Erythroblast (primary cell): ENCODE results near the gene CHRNA4.
"Not testable (repeated sequence)": the region's sequence is repeated elsewhere in the genome, so short reads cannot be mapped to it uniquely, and the experiment has no call there.

ENCODE experiments used
- DNase-seq, 2 experiments: peaks; one replicate each; lab custom pipeline; 2025; lab: John Stamatoyannopoulos, UW
- GATA1 ChIP-seq: IDR thresholded peaks from 2 replicates; pipeline ENCODE4 v1.6.1; 2011; ENCODE audit warnings: low read depth, mild to moderate bottlenecking, control low read depth, low read length, moderate library complexity
- POLR2A ChIP-seq: IDR thresholded peaks from 2 replicates; pipeline ENCODE4 v1.6.1; 2011; ENCODE audit warnings: mild to moderate bottlenecking, low read length

The CHRNA4 gene

DNA sequence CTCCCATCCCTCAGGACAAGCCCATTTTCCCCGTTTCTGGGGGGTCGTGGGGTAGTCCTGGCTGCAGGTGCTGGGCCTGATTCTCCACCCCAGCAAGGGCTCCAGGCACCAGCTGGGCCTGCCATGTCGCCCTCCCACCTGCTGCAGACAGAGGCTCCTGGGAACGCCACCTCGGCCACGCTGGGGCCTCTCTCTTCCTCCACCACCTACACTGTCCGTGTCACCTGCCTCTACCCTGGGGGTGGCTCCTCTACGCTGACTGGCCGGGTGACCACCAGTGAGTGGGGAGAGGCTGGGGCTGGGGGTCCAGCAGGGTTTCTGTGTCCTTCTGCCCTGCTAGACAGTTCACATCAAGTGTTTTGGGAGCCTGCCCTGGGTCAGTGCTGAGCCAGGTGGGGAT, 48.9 kb downstream of the CHRNA4 start:
- TF ChIP-seq POLR2A (no peak), GATA1 (no peak)
- no peak for DNase-seq

DNA sequence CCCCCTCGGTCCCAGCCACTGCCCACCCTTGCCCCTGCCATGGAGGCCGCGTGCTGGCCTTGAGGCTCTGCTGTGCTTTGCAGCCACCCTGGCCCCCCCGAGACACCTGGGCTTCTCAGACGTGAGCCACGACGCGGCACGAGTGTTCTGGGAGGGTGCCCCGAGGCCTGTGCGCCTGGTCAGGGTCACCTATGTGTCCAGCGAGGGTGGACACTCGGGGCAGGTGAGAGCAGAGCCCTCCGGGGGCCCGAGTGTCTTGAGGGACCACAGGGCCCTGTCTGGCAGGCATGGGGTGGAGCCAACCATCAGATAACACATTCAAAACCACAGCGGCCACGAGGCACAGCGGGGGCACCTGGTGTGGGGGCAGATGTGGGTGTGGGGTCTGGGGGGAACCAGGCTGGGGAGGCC, 49.3 kb downstream of the CHRNA4 start:
- no peak for TF ChIP-seq POLR2A
- TF ChIP-seq GATA1, result no peak
- DNase-seq, result no peak

DNA sequence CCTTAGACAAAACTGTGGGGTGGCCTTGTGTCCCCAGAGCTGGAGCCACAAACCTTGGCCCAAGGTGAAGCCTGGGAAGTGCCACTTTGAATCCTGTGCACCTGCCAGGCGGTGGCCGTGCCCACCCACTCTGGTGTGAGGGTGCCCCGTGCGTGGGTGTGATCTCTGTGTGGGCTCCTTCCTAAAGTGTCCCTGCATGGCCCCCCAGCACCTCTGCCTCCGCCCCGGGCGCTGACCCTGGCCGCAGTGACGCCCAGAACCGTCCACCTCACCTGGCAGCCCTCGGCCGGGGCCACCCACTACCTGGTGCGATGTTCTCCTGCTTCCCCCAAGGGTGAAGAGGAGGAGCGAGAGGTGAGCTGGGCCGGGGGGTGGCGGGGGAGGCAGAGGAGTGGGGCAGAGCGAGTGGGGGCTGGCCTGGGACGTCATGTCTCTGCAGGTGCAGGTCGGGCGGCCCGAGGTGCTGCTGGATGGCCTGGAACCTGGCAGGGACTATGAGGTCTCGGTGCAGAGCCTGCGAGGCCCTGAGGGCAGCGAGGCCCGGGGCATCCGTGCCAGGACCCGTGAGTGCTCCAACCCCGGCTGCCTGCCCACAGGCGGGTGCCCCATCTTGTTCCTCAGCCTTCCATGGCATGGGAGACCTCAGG, 49.8 kb downstream of the CHRNA4 start:
- no peak for TF ChIP-seq POLR2A
- TF ChIP-seq GATA1, result no peak
- no peak for DNase-seq

DNA sequence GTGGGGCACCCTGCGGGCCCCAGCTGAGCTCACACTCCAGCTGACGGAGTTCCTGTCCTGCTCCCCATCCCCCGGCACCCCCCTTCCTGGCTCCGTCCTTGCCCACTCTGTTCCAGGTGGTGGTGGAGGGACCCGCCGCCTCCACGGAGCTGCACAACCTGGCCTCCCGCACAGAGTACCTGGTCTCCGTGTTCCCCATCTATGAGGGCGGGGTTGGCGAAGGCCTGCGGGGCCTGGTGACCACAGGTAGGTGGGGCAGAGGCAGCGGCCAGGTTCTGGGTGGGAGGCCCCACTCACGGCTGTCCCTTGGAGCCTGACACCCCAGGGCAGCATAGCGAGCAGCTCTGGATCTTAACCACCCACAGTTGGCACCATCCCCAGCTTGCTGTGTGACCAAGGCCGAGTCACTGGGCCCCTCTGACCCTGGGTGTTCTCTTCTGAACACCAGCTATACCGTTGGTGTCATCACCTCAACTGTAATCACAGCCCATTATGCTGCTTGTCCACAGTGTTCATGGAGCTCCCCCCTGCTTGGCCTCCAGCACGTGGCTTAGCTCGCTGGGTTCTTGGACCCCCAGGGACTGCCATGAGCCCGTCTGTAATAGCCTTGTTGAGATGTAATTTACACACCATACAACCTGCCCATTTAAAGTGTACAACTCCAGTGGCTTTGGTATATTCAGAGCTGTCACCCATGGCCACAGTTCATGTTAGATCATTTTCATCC, 50.7 kb downstream of the CHRNA4 start:
- no peak for TF ChIP-seq POLR2A
- TF ChIP-seq GATA1, result no peak
- DNase-seq, result no peak

DNA sequence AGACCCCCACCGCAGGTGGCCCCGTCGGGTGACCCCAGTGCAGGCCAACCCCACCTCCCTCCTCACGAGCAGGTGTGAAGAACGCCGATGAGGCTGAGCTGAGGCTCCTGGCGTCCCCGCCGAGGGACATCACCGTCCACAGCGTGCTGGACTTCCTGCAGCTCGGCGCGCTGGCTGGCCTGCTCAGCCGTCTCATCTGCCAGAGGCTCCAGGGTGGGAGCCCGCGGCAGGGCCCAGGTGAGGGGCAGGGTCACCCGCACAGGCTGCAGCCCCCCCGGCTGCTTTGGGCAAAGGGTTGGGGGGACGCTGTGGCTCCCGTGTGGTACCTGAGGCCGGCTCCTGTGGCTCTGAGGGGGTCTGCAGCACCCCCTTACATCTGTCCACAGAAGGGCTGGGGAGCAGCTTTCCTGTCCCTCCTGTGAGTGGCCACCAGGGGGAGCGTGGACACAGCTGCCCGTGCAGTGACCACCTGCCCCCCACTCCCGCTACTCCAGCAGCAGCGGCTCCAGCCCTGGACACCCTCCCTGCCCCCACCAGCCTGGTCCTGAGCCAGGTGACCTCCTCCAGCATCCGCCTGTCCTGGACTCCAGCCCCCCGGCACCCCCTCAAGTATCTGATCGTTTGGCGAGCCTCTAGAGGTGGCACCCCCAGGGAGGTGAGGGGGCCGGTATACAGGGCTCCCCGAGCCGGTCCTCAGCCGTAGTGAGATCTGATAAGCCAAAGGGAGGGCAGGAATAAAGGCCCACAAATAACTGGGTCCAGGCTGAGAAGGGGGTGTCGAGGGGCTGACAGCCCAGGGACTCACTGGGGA, 51.7 kb downstream of the CHRNA4 start:
- TF ChIP-seq POLR2A, result no peak
- peak; percentile 31 to 60 for DNase-seq

DNA sequence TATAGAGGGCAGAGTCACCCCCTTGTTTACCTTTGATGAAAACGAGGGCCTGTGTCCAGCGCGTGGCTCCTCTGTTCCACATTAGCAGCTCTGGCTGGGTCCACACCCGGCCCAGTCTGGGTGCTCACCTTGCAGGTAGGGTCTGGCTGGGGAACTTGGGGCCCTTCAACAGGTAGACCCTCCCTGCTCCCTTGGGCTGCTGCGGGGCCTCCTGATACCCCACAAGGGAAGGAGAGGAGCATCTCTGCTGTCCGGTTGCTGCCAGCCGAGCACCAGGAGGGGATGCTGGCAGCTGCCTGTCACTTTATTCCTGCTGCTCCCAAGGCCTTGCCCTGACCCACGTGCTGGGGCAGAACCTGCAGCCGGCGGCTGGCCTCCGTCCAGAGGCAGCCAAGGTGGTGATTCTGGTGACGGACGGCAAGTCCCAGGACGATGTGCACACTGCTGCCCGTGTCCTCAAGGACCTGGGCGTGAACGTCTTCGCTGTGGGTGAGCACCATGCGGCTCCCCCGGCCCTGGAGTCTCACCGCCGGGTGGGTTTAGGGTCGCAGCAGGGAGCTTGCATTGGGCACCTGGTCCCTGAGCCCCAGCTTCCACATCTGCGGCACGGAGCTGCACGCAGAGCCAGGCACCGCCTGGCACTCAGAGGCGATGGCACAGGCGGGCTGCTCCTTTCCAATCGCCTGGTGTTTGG, 52.8 kb downstream of the CHRNA4 start:
- DNase-seq, result no peak
- TF ChIP-seq GATA1 (no peak), POLR2A (no peak)

DNA sequence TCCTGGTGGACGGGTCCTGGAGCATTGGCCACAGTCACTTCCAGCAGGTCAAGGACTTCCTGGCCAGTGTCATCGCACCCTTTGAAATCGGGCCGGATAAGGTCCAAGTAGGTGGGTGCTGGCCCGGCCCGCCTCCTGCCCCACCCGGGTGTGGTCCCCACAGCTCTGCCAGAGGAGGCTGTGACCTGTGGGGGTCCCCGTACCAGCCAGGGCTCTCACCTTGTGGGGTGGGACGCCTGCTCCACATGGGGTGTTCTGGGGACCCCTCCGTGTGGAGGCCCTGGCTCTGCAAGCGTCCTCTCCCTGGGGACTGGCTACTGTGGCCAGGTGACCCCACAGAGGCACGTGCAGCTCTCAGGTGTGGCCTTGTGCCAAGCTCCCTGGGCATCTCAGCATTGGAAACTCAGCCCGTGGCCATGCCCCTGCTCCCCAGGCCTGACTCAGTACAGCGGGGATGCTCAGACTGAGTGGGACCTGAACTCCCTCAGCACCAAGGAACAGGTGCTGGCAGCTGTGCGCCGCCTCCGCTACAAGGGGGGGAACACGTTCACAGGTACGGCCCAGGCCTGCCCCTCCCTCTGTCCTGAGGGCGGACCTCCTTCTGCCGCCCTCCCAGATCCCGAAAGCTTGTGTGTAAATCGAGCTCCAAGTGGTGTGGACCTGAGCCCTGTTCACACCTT, 53.5 kb downstream of the CHRNA4 start:
- TF ChIP-seq GATA1 (no peak), POLR2A (no peak)
- no peak for DNase-seq

DNA sequence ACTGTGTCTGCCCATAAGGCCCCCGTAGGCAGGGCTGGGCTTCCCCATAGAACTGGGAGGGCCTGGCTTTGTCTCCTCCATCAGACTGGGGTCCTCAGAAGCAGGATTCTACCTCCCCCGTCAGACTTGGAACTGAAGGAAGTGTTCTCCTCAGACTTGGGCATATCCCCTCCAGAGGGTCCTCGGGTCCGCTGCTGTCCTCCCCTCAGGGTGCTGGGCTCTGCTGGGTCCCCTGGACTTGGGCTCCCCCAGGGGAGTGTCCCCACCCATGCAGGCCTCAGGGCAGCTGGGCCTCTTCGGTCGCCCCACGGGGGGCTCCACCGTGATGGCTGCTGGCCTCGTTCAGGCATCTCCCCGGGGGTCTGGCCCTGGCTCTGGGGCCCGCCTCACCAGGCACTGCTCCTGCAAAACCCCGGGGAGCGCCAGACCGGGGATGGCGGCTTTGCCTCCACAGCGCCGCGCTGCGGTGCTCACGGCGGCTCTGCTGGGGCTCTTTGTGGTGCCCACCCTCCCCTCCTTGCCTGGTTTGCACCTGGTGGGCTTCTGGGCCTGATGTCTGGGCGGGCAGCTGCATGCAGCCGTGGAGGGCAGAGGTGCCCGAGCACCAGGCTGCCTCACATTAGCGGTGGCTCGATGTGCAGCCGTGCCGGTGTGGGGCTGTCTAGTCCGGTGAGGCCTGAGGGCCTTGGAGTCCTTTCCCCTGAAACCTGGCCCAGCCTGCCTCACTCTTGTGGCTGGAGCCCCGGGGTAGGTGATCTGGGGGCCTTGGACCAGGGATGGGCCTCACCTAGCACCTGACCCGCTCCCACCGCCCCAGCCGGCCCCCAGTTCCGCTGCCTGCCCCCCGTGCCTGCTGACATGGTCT, 54.2 kb downstream of the CHRNA4 start:
- no peak for DNase-seq
- no peak for TF ChIP-seq GATA1
- TF ChIP-seq POLR2A, result no peak

DNA sequence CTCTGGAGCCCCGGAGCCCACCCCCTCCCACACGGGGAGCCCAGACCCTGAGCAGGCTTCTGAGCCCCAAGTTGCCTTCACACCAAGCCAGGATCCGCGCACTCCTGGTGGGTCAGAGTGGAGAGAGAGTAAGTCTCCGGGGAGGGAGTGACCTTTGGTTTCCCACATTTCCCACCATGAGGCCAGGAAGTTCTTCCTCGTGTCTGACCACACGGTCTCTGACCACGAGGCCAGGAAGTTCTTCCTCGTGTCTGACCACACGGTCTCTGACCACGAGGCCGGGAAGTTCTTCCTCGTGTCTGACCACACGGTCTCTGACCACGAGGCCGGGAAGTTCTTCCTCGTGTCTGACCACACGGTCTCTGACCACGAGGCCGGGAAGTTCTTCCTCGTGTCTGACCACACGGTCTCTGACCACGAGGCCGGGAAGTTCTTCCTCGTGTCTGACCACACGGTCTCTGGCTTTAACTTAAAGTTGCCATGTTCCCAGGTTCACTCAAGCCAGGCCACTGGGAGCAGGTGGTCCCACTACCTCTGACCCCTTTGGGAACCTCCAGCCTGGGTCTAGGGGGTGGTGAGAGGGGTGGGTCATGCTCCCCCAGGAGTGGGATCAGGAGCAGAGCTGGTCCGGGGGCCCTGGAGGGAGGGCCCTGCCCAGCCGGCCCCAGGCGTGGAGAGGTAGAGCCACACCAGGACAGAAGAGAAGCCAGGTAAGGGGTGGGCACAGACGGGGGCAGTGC, 55.0 kb downstream of the CHRNA4 start:
- DNase-seq, result not testable (repeated sequence)

DNA sequence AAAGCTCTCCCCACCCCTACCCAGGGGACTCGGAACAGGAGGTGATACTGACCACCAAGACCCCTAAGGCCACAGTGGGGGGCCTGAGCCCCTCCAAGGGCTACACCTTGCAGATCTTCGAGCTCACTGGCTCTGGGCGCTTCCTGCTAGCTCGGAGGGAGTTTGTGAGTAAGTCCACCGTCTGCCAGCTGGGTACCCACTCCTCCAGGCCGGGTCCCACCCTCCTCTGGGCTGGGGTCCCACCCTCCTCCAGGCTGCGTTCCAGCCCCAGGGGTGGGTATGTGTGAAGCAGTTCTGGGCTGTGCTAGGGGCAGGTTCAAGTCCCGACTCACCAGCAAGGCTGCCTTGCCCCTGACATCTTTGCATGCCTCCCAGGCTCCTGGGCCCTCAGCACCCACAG, 55.8 kb downstream of the CHRNA4 start:
- TF ChIP-seq POLR2A (no peak), GATA1 (no peak)
- DNase-seq, result no peak

DNA sequence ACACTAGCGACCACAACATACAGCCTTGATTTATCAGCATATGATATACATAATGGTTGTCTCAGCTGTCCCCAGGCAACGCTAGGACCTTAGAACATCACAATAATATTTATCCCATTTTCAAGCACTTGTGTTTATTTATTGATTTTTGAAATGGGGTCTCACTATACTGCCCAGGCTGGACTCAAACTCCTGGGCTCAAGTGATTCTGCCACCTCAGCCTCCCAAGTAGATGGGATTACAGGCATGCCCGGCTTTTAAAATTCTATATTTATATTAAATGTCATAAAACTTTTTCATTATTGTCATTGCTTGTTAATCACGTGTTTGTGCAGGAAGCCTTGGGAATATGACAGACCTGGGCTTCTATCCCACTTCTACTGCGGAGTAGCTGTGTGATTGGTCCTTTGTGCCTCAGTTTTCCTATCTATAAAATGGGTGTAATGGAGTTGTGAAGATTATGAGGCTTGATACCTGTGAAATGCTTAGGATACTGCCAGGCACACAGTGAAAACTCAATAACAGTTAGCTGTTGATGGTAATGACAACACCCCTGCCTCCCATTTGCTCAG, 58.0 kb downstream of the CHRNA4 start:
- DNase-seq, result no peak
- TF ChIP-seq POLR2A (no peak), GATA1 (no peak)

DNA sequence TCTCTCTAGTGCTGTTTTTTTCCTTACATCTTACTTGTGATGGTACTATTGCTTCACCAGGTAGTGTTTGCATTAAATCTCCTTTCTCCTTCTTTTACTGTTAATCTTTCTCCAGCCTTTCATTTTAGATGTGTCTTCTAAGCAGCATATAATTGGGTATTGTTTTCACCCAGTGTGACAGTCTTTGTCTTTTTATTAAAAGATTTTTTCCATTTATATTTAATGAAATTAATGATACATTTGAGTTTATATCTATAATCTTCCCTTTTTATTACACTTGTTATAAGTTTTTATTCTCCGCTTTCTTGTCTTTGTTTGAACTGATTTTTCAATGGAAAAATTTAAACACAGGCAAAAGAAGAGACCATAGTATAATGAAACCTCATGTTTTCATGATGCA, 59.5 kb downstream of the CHRNA4 start:
- no peak for DNase-seq
- no peak for TF ChIP-seq POLR2A

DNA sequence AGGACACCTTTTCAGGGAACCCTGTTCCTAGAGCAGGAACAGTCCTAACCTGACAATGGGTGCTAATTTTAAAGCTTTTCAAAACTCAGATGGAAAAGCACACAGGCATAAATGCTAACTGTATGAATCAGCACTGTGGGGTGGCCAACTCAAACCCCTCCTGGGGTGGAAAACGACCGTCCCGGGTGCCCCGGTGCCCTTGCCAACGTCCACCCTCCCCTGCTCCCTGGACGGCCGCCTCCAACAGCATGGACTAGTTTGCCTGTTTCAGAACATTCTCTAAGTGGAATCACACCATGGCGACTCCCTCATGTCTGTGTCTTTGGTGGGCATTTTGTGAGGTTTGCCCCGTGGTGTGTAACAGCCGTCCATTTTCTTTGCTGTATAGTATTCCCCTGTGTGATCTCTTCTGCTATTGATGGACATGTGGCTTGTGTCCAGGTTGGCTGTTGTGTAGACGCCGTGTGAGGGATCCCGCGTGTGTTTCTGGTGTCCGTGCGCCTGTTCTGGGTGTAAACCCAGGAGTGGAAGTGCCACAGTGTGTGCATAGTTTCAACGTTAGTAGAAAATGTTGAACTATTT, 62.3 kb downstream of the CHRNA4 start:
- TF ChIP-seq POLR2A, result no peak
- no peak for DNase-seq
